HUDEP-2 (cell line): ENCODE data around the gene ADIG.
A peak's percentile ranks its signal among the peaks of the same experiment; 100 is the strongest.

ENCODE experiments used
- DNase-seq, 76 experiments: peaks; one replicate each; lab custom pipeline; 2025; ENCODE audit not compliant: unreplicated experiment in 76 of 76; lab: John Stamatoyannopoulos, UW

The ADIG gene

DNA sequence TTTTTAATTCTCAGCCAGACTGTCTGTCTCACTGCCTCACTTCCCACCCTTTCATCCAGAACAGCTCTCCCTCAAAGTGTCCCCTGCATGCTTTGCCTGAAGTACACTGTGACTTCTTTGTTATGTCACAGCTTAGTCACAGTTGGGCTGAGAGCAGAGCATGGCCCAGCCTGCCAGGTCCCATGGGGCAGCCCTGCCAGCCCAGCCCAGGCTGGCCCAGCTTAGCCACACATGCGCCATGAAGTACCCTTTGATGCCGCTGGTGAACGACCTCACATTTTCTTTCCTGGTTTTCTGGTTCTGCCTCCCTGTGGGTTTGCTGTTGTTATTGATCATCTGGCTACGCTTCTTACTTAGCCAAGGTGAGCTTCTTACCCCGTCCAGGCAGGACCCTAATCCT, at the start of gene ADIG:
TSS of gene ADIG (plus strand) at position 185 of the 400 bp plus-strand sequence. CDS start at position 239, 54 bp downstream.
- DNase-seq = no peak

DNA sequence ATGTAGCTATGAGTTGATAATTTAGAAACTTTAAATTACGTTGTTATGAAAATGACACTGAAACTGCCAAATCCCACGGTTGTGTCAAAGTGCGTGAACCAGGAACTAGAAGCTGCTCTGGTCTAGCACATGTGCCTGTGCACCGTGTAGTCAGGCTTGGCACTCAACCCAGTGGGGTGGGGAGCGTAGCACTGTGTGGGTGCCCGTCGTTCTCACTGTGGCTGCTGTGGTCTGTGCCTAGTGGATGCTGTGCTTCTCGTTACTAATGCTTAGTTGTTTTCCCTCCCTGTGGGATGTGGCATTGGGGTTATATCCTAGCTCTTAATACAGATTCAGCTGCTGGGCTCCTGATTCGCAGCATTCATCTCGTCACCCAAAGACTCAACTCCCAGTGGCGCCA, 46.2 kb upstream of the ADIG start:
- no peak for DNase-seq

DNA sequence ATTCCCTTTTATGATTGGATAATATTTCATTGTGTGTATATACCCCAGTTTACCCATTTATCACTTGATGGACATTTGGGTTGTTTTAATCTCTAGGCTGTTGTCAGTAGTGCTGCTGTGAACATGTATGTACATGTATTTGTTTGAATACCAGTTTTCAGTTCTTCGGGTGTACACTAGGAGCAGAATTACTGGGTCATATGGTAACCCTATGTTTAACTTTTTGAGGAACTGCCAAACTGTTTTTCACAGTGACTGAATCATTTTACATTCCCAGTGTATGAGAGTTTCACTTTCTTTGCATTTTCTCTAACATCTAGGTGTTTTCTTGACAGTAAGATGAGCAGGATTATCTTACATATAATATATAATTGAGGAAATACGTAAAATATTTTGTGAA, 44.7 kb upstream of the ADIG start:
- no peak for DNase-seq

DNA sequence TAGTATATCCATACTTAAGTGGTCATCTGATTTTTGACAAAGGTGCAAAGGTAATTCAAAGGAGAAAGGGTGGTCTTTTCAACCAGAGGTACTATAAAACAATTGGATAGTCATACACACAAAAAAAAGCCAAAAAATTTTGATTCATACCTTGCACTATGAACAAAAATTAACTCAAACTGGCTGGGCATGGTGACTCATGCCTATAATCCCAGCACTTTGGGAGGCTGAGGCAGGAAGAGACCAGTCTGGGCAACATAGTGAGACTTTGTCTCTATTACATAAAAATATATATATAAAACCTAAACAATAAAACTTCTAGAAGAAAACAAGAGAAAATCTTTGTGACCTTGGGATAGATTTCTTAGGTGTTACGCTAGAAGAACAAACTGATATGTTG, 43.8 kb upstream of the ADIG start:
- no peak for DNase-seq

DNA sequence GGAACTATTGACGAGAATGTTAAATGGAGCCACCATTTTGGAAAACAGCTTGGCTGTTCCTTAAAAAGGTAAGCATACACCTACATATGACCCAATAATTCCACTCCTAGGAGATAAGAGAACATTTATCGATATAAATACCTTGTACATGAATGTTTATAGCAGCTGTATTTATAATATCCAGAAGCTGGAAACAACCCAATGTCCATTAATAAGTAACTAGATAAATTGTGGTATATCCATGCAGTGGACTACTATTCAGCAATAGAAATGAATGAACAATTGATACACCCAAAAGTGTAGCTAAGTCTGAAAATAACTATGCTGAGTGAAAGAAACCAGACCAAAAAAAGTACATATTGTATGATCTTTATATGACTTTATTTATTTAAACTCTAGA, 42.2 kb upstream of the ADIG start:
- no peak for DNase-seq

DNA sequence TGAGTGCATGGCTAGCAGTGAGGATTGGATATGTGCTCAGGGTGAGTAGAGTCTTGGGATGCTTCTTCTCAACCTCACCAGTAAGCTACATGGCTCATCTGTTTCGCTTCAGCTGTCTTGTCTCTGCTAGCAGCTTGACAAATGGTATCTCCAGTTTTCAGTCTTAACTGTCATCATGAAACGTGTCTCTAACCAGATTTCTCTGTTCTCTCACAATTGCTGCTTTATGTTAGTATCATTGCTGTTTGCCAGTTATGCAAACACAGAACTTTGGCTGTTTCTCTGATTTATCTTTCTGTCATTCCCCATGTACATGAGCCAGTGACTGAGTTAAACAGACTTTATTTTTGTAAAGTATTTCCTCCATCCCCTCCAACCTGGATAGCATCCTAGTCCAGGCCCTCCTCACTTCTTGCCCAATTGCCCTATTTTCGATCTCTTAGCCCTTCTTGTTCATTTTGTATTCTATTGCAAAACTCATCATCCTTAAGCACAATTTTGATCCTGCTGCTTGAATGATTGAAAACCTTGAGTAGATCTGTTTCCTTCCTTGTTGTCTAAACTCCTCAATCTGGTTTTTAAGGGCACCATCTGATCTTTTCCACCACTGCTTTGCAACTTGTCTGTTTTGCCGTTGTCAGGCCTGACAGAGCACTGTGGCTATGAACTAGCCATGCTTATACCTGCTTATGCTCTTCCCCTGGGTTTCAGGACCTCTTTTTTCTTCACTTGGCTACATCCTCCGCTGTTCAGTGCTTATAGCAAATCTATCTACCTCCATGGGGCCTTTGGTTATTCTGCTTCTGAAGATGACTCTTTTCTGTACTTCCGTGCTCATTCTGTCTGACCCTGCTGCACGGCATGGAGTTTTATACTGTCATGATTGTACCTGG, 37.7 kb upstream of the ADIG start:
- DNase-seq = no peak

DNA sequence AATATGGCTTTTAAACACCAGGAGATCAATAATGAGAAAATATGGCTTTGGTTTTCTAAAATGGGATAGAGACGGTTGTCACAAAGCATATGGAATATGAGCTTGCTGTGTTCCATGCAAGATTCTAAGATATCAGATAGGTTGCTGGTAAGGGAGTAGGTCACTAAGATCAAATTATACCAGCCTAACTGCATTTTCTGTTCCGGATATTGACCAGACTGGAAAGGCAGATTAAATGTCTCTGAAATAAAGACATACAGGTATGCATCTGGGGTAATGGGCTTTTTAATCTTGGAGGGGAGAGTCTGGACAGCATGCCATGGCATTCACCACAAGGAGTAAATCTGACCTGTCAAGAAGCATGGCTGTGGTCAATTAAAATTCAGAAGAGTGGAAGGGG, 35.2 kb upstream of the ADIG start:
- no peak for DNase-seq

DNA sequence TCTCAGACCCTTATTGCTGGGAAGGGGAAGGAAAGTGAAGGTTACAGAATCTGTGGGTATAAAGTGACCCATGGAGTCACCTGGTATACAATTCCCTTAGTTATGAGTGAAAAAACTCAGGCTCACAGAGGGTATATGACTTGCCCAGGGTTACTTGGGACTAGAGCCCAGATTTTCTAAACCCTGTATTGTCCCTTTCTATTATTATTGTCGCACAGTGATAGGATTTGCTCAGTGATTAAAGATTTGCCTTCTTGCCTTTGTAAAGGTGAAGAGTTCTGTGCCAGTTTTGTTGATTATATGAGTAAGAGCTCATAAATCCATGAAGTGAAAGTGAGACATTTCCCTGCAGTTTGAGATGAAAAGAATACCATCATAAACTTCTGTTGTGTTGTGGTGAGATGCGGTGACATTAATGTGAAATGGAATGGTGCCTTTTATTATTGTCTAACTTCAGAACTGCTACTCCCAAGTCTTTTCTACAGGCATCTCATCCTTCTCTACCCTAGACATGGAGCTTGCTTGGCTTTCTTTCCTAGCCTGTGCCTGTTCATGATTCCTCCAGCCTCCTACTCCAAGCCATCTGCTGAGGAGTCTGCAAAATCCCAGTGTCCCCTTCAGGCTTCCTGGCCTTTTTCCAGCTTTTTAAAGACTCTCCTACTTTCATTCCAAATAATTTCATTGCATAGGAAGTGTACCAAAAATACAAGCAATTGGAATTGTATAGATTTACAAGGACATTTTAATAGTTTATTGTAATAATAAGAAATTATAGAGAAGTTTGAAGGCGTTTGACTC, 33.5 kb upstream of the ADIG start:
- DNase-seq = no peak

DNA sequence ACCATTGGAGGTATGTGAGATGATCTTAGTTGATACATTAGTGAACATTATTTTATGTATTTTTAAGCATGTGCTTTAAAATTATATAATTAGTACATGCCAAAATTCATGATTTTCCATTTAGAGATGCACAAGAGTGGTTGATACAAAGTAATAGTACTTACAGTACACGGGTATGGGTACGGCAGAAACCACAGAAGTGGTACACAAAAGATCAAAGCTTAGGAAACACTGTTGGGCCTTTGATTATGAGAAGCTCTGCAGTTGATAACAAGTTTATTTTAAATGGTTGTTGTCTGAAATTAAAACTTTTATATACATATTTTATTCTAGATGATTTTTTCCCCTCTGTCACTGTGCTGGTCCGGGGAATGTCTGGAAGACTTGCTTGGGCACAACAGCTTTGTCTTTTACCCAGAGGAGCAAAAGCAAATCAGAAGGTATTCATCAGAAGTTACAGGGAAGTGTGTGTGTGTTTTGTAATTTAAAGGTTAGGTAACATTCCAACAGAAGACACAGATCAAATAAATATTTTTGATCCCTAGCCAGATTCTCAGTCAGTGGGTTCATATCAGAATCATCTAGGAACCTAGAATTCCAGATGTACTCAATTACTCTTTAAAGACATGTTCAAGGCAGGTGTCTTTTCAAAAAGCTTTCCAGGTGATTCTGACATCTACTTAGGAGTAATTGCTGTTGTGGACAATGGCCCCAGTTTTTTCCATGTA, 32.5 kb upstream of the ADIG start:
- no peak for DNase-seq

DNA sequence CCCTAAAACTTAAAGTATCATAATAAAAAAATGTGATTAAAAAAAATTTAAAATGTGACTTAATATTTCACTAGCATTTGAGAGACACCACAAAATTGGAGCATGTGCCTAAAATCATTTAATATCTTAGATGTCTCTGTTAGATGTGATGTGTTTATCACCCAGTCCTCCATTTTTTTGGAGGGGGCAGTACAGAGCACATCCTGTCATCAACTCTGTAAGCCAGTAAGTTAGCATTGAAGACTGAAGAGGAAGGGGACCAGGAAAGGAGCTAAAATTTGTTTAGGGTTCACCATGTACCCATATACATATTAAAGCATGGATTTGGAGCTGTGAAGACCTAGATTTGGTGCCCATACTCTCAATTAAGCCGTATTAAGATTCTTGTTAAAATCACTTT, 30.7 kb upstream of the ADIG start:
- DNase-seq = peak in 1 of 76 experiments; percentile 8

DNA sequence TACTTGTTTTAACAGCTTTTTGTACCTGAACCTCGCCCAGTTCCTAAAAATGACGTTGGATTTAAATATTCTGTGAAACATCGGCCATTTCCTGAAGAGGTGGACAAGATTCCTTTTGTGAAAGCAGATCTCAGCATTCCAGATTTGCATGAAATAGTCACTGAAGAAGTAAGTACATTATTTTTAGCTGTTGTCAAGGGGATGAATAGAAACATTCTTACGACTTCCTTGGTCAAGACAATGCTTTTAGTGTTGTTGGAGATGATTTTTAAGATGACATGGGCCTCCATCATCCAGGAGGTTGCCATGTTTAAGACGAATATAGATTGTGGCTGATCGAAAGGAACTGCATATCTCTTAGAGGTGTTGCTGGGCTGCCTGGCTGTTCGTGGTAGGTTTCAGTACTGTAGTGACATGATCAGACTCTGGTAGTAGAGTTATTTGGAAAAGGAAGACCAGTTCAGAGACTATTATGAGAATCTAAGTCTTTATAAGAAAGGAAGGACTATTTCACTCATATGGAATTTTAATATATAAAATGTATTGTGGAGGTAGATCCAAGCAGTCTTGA, 29.9 kb upstream of the ADIG start:
- DNase-seq = no peak

DNA sequence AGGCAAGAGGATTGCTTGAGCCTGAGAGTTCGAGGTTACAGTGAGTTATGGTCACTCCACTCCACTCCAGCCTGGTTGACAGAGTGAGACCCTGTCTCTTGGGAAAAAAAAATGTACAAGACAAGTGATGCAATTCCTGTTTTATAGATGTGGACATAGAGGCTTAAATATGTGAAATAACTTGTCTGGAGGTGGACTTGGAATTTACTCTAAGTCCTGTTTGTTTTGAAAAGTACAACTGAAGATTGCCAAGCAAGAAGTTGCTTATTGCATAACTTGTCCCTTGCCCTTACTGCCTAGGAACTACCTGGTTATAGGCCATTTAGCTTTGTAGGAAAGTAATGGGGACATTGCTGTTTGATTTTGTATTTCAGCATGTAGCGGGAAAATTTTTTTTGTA, 26.0 kb upstream of the ADIG start:
- DNase-seq = no peak

DNA sequence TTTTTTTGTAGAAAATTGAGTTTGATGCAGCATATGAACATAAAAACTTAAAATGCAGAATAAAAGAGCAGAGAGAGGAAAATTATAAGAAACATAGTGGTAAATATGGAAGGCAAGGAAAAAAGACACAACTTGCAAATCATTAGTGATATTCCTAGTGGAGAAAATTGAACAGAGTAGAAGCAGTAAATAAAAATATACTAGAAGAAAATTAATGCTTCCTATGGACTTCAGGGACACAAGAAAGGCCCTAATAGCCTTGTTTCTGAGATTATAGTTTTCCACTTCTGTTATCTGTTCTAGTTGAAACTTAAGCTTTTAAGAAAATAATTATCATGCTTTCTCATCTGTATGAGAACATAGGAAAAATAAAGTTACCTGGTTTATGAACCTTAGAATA, 25.6 kb upstream of the ADIG start:
- no peak for DNase-seq

DNA sequence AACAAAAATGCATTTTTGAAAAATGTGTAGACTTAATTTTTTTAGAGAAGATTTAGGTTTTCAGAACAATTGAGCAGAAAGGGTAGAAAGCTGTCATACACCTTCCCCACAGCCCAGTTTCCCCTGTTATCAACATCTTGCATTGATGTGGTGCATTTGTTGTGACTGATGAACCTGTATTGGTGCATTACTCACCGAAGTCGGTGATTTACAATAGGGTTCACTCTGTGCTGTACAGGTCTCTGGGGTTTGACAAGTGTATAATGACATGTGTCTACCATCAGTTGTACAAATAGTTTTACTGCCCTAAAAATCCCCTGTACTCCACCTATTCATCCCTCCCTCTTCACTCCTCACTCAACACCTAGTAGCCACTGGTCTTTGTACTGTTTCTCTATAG, 23.8 kb upstream of the ADIG start:
- DNase-seq = no peak

DNA sequence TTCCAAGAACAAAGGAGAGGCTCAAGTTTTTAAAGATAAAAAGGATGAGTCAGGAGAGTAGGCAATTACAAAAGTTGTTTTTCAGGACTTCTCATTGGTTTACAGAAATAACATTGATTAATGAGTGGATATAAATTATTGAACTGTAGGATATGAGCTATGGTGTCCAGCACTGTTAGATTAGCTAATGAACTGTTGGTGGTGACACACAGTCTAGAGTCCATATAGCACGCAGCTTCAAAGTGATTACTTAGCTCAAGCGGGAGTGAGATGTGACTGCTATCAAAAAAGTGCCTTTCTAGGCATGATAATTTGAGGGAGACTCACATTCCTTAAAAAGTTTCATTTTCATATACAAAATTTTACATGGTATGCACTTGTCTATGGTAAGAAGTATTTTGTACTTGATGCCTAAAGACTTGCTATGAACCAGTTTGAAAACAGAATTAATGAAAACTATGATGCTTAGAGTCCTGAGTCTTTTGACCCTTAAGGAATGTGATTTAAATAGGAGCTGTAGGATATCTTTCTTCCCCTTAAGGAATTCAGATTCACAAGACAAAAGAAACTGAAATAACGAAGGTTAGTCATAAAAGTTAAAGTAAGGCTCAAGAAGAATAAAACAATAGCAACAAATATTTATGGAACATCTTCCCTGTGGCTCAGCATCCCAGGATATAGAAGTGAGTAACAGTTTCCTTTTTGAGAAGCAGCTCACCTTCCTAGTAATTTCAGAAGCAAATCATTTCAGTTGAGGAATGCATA, 22.2 kb upstream of the ADIG start:
- DNase-seq = no peak

DNA sequence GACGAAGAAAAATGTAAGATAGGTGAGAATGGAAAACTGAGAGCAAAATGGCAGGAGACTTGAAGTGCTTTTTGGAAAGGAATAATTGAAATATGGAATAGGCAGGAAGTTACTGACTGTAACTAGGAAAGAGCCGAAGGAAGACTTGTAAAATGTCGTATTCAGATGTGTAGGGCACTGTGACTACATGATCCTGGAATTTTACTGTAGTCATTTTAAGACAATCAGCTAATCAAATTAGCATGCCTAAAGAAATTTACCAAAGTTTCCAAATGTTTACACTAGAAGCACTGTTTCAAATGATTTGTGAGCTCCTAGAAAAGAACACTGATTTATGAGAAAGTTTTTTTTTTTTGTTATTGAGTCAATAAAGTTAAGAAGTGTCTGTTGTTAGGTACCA, 21.2 kb upstream of the ADIG start:
- no peak for DNase-seq

DNA sequence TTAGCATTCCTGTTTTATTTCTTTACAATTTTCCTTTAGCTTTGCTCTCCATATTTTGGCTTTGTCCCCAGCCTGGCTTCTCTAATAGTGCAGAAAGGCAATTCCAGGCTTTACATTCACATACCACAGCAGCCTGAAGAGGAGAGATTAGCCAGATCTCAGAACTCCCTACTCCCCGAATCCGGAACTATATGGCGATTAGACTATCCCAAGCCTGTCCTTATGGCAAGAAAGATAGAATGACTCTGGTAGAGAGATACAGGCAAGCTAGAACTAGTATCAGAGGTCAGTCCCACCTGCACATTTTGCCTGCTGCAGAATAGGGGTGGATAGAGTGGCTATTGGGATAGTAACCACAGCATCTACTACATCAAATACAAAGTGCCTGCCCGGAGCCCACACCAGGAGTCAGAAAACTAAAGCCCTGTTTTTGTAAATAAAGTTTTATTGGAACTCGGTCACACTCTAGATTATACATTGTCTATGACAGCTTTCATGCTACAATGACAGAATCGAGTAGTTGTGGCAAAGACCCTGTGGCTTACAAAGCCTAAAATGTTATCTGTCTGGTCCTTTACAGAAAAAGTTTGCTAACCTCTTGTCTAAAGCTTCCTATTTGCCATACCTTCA, 17.1 kb upstream of the ADIG start:
- DNase-seq = peak in 1 of 76 experiments; percentile 5

DNA sequence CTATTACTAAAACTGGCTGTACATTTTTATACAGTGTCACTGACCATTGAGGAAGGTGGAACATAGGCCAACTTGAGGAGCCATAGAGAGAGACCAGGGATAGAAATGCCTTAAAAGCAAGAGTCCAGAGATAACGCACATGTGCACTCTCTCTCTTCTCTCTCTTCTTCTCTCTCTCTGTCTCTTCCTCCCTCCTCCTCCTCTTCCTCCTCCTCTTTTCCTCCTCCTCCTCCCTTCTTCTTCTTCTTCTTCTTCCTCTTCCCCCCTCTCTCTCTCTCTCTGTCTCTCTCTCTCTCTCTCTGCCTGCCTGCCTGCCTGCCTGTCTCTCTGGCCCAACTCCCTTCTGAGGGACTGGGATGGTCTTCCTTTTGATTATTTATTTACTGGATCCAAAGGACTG, 16.3 kb upstream of the ADIG start:
- DNase-seq = no peak

DNA sequence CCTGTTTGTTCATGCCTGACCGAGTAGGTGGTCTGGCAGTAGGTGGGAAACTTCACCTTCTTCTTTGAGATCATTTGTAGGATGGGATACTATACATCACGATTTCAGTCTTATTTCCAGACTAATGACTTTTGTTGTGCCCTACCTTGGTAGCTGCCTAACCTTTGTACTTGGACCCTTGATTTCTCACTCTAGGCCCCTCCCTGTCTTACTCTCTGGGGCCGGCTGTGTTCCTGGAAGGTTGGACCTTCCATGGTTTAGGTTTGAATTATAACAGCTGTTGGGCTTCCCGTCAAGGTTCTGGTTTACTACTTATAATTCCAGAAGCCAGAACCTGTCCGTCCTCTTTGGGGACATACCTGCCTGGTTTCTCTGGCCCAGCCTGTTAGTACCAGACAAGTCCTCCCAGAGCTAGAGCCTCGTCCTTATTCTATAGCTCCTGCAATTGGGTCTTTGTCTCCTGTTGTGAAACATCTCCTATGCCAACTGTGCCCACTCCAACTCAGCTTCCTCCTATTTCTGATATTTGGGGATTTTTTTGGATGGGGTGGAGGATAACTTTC, 14.9 kb upstream of the ADIG start:
- no peak for DNase-seq
